ENCODE measurements around the gene ACTL6B.

- TF ChIP-seq, protein P1, sequence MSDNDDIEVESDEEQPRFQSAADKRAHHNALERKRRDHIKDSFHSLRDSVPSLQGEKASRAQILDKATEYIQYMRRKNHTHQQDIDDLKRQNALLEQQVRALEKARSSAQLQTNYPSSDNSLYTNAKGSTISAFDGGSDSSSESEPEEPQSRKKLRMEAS (IDR thresholded peaks at IDR 0.05): no peak
- no peak for TF ChIP-seq RAD21 (IDR thresholded peaks at IDR 0.05; ENCODE audit: low read depth)
- TF ChIP-seq EP300 (IDR thresholded peaks at IDR 0.05; ENCODE audit: borderline replicate concordance): no peak
- TF ChIP-seq TCF12 (IDR thresholded peaks at IDR 0.05; ENCODE audit: low read depth): no peak
- no peak for TF ChIP-seq YY1 (IDR thresholded peaks at IDR 0.05; ENCODE audit: low read depth)
- no peak for TF ChIP-seq ZBTB7A (IDR thresholded peaks at IDR 0.05; ENCODE audit: low read depth)
- TF ChIP-seq FOXM1 (IDR thresholded peaks at IDR 0.05; ENCODE audit: borderline replicate concordance, low read depth): no peak
- TF ChIP-seq REST (IDR thresholded peaks at IDR 0.05; ENCODE audit: low read depth): no peak
- no peak for TF ChIP-seq EGR1 (IDR thresholded peaks at IDR 0.05)
These were observed 26.2 kb downstream of the ACTL6B start for GRCh38 chr7:100630066-100630465.

All from Ishikawa (cell line).